Stomach (tissue), 9 donors: ENCODE data around the gene AATK. TPM values are rescaled to one million over a fixed set of nuclear protein-coding genes. Genes with fewer than 3 reads are reported as not detected.

ENCODE experiments used
- DNase-seq, 2 donors: peaks; one replicate each; pipeline versions ENCODE4 v3.0.0 to v3.0.0-alpha.2; 2013 to 2019
- H3K27ac ChIP-seq, 5 donors: fragments of 200-600 bp in 4 of 5; sonication (generic) in 4 of 5; one replicate each; pipeline ENCODE4 v1.5.1; 2013 to 2019; ENCODE audit warnings: mild to moderate bottlenecking in 1 of 5, moderate library complexity in 1 of 5
- H3K27me3 ChIP-seq, 3 donors: fragments of 200-600 bp; sonication (generic); one replicate each; pipeline ENCODE4 v1.5.1; 2017 to 2019; ENCODE audit warnings: mixed run types in 1 of 3
- H3K36me3 ChIP-seq, 4 donors: fragments of 200-600 bp; sonication (generic); 1 replicate in 3 of 4; 2 replicates in 1 of 4; pipeline ENCODE4 v1.5.1; 2016 to 2019
- H3K4me1 ChIP-seq, 4 donors: fragments of 200-600 bp; sonication (generic); one replicate each; pipeline ENCODE4 v1.5.1; 2016 to 2019
- H3K4me3 ChIP-seq, 4 donors: fragments of 200-600 bp; sonication (generic) in 3 of 4; one replicate each; pipeline ENCODE4 v1.5.1; 2016 to 2019; ENCODE audit warnings: mild to moderate bottlenecking in 1 of 4
- H3K9me3 ChIP-seq, 4 donors: fragments of 200-600 bp; sonication (generic); one replicate each; pipeline ENCODE4 v1.5.1; 2016 to 2019
- EP300 ChIP-seq: sonication (generic); formaldehyde crosslinking; IDR thresholded peaks from one replicate; pipeline ENCODE4 v1.6.1; 2017; ENCODE audit warnings: antibody characterized with exemption
- POLR2A ChIP-seq, 4 donors: fragments of 450-650 bp; IDR thresholded peaks; one replicate each; pipeline ENCODE4 v1.6.1; 2016; ENCODE audit warnings: antibody characterized with exemption in 4 of 4, control low read depth in 2 of 4, mild to moderate bottlenecking in 1 of 4, moderate library complexity in 1 of 4
- POLR2AphosphoS5 ChIP-seq, 3 donors: sonication (generic); formaldehyde crosslinking; IDR thresholded peaks; one replicate each; pipeline ENCODE4 v1.6.1; 2016; ENCODE audit warnings: antibody characterized with exemption in 3 of 3
- WGBS, 5 donors: extraction: QIAGEN DNeasy Blood & Tissue Kit in 3 of 5; methylation state at CpG; one replicate each; pipeline versions ENCODE4 v1.1.5 to v1.1.7; 2013 to 2018; 5-methylcytosine and 5-hydroxymethylcytosine counted together
- intact Hi-C: fragments of 100-400 bp; cut with DNase I; formaldehyde crosslinking; loops from one replicate; pipeline ENCODE4 v1.15.1; 2023; ENCODE audit warnings: low total_unique reads
- polyA plus RNA-seq, 3 donors: library from polyadenylated mRNA; stranded (reverse); fragments of 200-250 nt; gene quantifications; one replicate each; pipeline ENCODE4 v1.2.3, GENCODE V29; 2013
- total RNA-seq, 5 donors: library from RNA; depleted of rRNA; stranded (reverse); fragments of >200 nt; gene quantifications; one replicate each; pipeline versions ENCODE4 v1.1.0 to v1.2.3, GENCODE V29; 2014 to 2016
- TF ChIP-seq, protein P1 (sequence below), 7 experiments: fragments of 450-650 bp in 4 of 7; fragments of 200-600 bp in 3 of 7; sonication (generic) in 3 of 7; IDR thresholded peaks; one replicate each; pipeline ENCODE4 v1.5.1; 2016 to 2019; ENCODE audit warnings: antibody characterized with exemption in 7 of 7, control low read depth in 2 of 7, mild to moderate bottlenecking in 1 of 7
- donor health status: healthy with polysubstance abuse.
- donor health status: Bipolar disorder and iron deficiency.
- donor health status: healthy.

The AATK gene
- total and polyA plus RNA-seq, 8 donors: 0.87 to 31.7 (median 7.3) TPM

DNA sequence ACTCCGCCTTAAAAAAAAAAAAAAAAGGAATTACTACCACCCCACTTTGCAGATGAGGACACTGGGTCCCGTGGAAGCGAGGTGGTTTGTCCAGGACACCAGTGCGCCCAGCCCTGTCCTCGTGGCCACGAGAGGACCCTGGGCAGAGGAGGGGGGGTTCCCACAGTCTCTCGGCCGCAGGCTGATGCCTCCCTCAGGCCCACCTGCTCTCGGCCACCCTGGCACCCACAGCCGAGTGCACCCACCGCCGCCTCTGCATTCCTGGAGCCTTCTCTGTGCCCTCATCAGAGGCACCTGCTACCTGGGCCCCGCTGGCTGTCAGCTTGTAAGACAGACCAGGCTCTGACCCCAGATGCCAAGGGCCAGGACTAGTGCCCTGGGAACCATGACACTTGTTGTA lies 28.8 kb downstream of the AATK start:
- H3K27ac ChIP-seq: no peak overlapping the region
- no peaks in the 10 kb centered on the region for H3K27me3 ChIP-seq
- TF ChIP-seq, protein P1, sequence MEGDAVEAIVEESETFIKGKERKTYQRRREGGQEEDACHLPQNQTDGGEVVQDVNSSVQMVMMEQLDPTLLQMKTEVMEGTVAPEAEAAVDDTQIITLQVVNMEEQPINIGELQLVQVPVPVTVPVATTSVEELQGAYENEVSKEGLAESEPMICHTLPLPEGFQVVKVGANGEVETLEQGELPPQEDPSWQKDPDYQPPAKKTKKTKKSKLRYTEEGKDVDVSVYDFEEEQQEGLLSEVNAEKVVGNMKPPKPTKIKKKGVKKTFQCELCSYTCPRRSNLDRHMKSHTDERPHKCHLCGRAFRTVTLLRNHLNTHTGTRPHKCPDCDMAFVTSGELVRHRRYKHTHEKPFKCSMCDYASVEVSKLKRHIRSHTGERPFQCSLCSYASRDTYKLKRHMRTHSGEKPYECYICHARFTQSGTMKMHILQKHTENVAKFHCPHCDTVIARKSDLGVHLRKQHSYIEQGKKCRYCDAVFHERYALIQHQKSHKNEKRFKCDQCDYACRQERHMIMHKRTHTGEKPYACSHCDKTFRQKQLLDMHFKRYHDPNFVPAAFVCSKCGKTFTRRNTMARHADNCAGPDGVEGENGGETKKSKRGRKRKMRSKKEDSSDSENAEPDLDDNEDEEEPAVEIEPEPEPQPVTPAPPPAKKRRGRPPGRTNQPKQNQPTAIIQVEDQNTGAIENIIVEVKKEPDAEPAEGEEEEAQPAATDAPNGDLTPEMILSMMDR (IDR thresholded peaks at IDR 0.05): no peak
- TF ChIP-seq POLR2A (IDR thresholded peaks at IDR 0.05): no peak
- TF ChIP-seq POLR2AphosphoS5 (IDR thresholded peaks at IDR 0.05): no peak
- no peak for TF ChIP-seq EP300
- H3K4me3 ChIP-seq: no peak overlapping the region
- 85 to 94% (median 90%) methylated on average over 12 to 13 of the region's 13 CpGs for WGBS, 5 donors
- no peaks in the 10 kb centered on the region for H3K36me3 ChIP-seq
- no peaks in the 10 kb centered on the region for H3K9me3 ChIP-seq
- intact Hi-C loops: no loop called here
- peaks cover 2 to 16% (median 6%) of the 10 kb centered on the region in 4 donors for H3K4me1 ChIP-seq
- no peak for DNase-seq

DNA sequence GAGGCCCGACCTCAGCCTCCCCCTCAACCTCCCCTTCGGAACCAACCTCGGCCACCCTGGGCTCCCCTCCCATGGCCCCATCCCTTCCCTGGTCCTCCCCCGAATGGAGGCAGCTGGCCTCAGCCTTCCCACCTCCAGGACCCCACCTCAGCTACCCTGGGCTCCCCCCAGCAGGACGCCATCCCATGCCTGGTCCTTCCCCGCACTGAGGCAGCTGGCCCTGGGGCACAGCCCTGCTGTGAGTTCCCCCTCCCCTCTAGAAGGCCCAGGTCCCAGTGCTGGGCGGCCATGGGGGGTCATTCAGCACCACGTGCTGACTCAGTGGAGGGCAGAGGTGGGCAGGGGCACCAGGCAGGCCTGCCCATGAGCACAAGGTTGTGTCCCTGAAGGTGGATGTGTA lies 29.7 kb downstream of the AATK start:
- no peak for DNase-seq
- 69 to 84% (median 76%) methylated on average over 6 to 8 of the region's 8 CpGs for WGBS, 5 donors
- no peak for TF ChIP-seq POLR2AphosphoS5 (IDR thresholded peaks at IDR 0.05)
- no peak for TF ChIP-seq POLR2A (IDR thresholded peaks at IDR 0.05)
- no peak for TF ChIP-seq EP300
- TF ChIP-seq, protein P1 (IDR thresholded peaks at IDR 0.05): no peak
- H3K4me3 ChIP-seq: no peak overlapping the region
- H3K36me3 ChIP-seq: no peaks in the 10 kb centered on the region
- no peaks in the 10 kb centered on the region for H3K9me3 ChIP-seq
- no peak overlapping the region for H3K27ac ChIP-seq
- H3K27me3 ChIP-seq: no peaks in the 10 kb centered on the region
- intact Hi-C loops: no loop called here
- peaks cover 0 to 20% (median 12%) of the 10 kb centered on the region in 4 donors for H3K4me1 ChIP-seq

DNA sequence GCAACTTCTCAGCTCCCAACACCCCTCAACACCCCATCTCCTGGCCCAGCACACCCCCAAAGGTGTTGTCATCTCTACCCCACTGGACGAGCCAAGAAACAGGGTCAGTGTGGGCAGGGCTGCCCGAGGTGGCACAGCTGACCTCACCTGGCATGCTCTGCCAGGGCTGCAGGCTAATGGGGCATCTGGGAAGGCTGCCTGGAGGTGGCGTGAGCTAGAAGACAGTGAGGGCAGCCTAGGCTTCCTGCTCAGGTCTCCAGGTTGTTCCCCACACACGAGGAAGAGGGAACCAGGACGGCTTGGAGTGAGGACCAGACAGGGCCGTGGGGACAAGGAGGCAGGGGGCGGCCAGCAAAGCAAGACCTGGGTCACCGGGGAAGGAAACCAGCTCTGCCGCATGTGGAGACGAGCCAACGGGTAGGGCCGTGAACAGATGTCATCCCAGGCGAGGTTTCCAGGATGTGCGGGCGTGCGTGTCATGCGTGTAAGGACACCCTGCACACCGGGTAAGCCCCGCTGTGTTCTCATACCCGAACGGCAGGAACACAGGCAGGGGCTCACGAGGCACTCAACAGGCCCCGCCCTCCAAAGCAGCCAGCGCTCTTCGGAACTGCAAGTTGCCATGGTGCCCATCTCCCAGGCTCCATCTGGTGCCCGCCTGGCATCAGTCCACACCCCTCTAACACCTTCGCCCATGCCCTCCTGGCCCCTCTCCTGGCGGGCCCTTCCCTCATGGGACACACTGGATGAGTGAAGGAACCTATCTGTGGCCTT lies 30.3 kb downstream of the AATK start:
- no peak overlapping the region for H3K27ac ChIP-seq
- WGBS, 5 donors: 59 to 78% (median 70%) methylated on average over 22 to 28 of the region's 28 CpGs
- DNase-seq: peak in 1 of 2 donors; percentile 64

DNA sequence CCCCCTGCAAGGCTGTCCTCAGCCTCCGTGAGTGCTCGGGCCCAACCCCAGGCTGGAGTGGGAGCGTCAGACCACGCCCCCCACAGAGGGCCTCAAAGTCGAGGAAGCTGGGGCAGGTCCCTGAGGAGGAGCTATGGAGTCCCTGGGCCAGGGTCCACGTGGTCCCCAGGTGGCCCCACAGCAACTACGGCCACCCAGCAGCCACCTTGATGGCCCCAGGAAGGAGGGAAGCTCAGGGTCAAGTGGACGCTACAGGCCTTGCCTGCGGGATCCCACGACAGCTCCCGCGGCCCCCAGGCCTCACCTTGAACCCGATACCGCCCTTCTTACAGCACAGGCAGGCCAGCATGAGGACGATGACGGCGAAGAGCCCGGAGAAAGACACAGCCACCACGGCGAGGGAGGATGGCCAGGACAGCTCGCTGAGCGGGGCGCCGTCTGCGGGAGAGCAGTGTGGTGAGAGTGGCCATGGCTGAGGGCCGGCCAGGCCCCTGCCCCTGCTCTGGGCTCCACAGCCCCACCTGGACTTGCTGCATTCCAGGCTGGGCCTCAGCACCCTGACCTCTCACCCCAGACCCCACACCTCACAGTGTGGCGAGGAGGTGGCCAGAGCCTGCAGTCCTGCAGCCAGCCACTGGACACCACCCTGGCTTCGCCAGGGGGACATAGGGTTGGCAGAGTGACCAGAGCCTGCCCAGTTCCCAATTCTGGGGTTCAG lies 31.8 kb downstream of the AATK start:
- H3K4me1 ChIP-seq: peaks cover 0 to 24% (median 18%) of the 10 kb centered on the region in 4 donors
- no peaks in the 10 kb centered on the region for H3K27me3 ChIP-seq
- no peak overlapping the region for H3K4me3 ChIP-seq
- no peaks in the 10 kb centered on the region for H3K9me3 ChIP-seq
- no peak overlapping the region for H3K27ac ChIP-seq
- no peaks in the 10 kb centered on the region for H3K36me3 ChIP-seq
- DNase-seq: no peak
- TF ChIP-seq POLR2AphosphoS5 (IDR thresholded peaks at IDR 0.05): no peak
- no peak for TF ChIP-seq EP300
- TF ChIP-seq POLR2A (IDR thresholded peaks at IDR 0.05): no peak
- TF ChIP-seq, protein P1 (IDR thresholded peaks at IDR 0.05): no peak
- intact Hi-C loops: no loop called here
- 76 to 89% (median 83%) methylated on average over 9 to 28 of the region's 28 CpGs for WGBS, 5 donors

More for the DNA sequence above, 30.3 kb downstream of the AATK start:
- Histone ChIP-seq H3K9me3 (no peaks in the 10 kb centered on the region), H3K4me1 (peaks cover 0 to 24% (median 17%) of the 10 kb centered on the region in 4 donors), H3K4me3 (no peak overlapping the region), H3K36me3 (no peaks in the 10 kb centered on the region), H3K27me3 (no peaks in the 10 kb centered on the region)
- intact Hi-C loops: no loop called here
- no peak for TF ChIP-seq POLR2AphosphoS5 (IDR thresholded peaks at IDR 0.05)
- no peak for TF ChIP-seq EP300
- TF ChIP-seq POLR2A (IDR thresholded peaks at IDR 0.05): no peak
- TF ChIP-seq, protein P1 (IDR thresholded peaks at IDR 0.05): no peak
